HPDE6-E6E7 (cell line): ENCODE results near the gene TXLNA.

Source experiments
- DNase-seq: peaks from one replicate; pipeline ENCODE4 v3.0.0; 2011; ENCODE audit warnings: missing footprints; ENCODE audit errors: extremely low spot score

TXLNA gene

GRCh38 chr1:32184650-32185049 is 5.2 kb downstream of the TXLNA start:
- DNase-seq, result no peak

- no peak for DNase-seq
These were observed 6.6 kb downstream of the TXLNA start for GRCh38 chr1:32186077-32186476.

GRCh38 chr1:32186491-32186890 is 7.0 kb downstream of the TXLNA start:
- DNase-seq, result no peak

GRCh38 chr1:32187850-32188249 is 8.4 kb downstream of the TXLNA start:
- DNase-seq, result no peak

- DNase-seq, result no peak
These were observed 12.9 kb downstream of the TXLNA start for GRCh38 chr1:32192220-32192948.

GRCh38 chr1:32194984-32195383 is 15.5 kb downstream of the TXLNA start:
- no peak for DNase-seq

- no peak for DNase-seq
These were observed 16.1 kb downstream of the TXLNA start for GRCh38 chr1:32195531-32195930.

GRCh38 chr1:32195972-32196823 is 16.7 kb downstream of the TXLNA start:
- no peak for DNase-seq

GRCh38 chr1:32197074-32197473 is 17.6 kb downstream of the TXLNA start:
- DNase-seq, result no peak

GRCh38 chr1:32197837-32198236 is 18.4 kb downstream of the TXLNA start:
- DNase-seq, result no peak

GRCh38 chr1:32198237-32199042 is 19.0 kb downstream of the TXLNA start:
- no peak for DNase-seq

GRCh38 chr1:32199043-32199716 is 19.7 kb downstream of the TXLNA start:
- DNase-seq, result no peak

- DNase-seq, result no peak
These were observed 20.2 kb downstream of the TXLNA start for GRCh38 chr1:32199717-32200072.

GRCh38 chr1:32200226-32201010 is 20.9 kb downstream of the TXLNA start, which contains the start of gene CCDC28B:
Gene CCDC28B (plus strand): TSS chr1:32200595. CDS start chr1:32201936, 1,341 bp downstream.
- DNase-seq, result peak; percentile 58

GRCh38 chr1:32201011-32201855 is 21.8 kb downstream of the TXLNA start:
- peak; percentile 37 for DNase-seq

GRCh38 chr1:32204943-32205361 is 25.5 kb downstream of the TXLNA start:
- no peak for DNase-seq

- DNase-seq, result peak; percentile 85
These were observed 26.2 kb downstream of the TXLNA start, which contains the start of gene IQCC for GRCh38 chr1:32205401-32206370. Gene IQCC (plus strand): TSS chr1:32205671. CDS start chr1:32205682, 11 bp downstream.

- no peak for DNase-seq
These were observed 29.0 kb downstream of the TXLNA start for GRCh38 chr1:32208469-32208868.
